MV-4-11 (cell line): ENCODE data around the gene SLC13A1.
"Not testable (repeated sequence)": the region's sequence is repeated elsewhere in the genome, so short reads cannot be mapped to it uniquely, and the experiment has no call there.

Source experiments
- DNase-seq: peaks from one replicate; lab custom pipeline; 2025; lab: John Stamatoyannopoulos, UW

The SLC13A1 gene

GRCh38 chr7:123125231-123125630 is 74.5 kb downstream of the SLC13A1 start:
- DNase-seq: no peak

GRCh38 chr7:123122916-123123315 is 76.9 kb downstream of the SLC13A1 start:
- no peak for DNase-seq

- no peak for DNase-seq
These were observed 79.5 kb downstream of the SLC13A1 start for GRCh38 chr7:123120286-123120685.

DNA sequence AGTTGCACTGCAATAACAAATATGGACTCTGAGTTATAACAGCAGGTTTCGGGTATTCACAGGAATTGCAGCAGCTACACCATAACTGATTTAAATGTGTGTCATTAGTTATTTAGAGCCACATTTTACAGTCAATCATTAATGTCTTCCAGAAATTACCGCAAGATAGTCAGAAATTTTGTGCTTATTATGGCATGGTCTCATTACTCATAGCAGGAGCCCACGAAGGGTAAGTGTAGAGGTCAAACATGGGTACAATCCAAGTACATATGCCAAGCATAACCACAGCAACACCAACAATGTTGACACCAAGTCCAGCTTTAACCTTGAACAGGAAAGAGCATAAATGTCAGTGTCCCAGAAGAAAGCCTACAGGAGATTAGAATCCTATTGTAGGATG is 84.4 kb downstream of the SLC13A1 start:
- DNase-seq: no peak

DNA sequence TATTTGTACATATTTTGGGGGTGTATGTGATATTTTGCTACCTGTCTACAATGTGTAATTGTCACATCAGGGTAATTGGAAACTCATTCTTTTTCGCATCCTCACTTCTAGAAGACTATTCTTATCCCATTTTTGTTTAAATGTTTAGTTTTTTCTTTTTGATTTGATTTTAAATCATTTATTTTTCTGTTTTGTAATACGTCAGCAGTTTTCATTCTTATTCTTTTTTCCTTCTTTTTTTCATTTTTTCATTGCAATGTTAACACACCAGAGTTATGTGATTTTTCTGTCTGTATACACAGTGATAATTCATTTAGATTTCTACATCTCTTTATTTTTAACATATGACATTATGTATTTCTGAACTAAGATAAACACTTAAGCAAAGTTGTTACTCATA is 85.5 kb downstream of the SLC13A1 start:
- DNase-seq: no peak

- no peak for DNase-seq
These were observed 86.9 kb downstream of the SLC13A1 start for GRCh38 chr7:123112833-123113232.

- DNase-seq: no peak
These were observed 100.1 kb downstream of the SLC13A1 start for GRCh38 chr7:123099712-123100111.

- DNase-seq: no peak
These were observed 102.8 kb downstream of the SLC13A1 start for GRCh38 chr7:123096976-123097375.

DNA sequence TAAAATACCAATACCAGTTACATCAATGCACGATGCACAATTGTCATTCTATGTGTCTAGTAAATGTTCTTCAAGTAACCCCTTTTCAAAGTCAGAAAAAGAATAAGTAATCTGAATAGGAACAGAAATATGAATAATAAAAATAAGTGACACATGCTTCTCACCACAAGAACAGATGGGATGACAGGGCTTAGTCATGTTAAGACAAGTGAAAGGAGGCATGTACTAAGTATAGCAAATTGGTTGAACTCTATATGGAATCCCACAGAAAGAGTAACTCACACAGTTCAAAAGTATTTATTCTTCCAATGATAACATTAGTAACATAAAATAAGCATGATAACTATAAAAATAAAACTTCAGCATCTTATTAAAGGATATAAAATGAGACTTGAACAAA is 103.3 kb downstream of the SLC13A1 start:
- no peak for DNase-seq

GRCh38 chr7:123090456-123090855 is 109.3 kb downstream of the SLC13A1 start:
- no peak for DNase-seq

GRCh38 chr7:123086910-123087309 is 112.9 kb downstream of the SLC13A1 start:
- not testable (repeated sequence) for DNase-seq

- not testable (repeated sequence) for DNase-seq
These were observed 114.9 kb downstream of the SLC13A1 start for GRCh38 chr7:123084861-123085260.

- DNase-seq: no peak
These were observed 120.7 kb downstream of the SLC13A1 start for GRCh38 chr7:123079021-123079420.

DNA sequence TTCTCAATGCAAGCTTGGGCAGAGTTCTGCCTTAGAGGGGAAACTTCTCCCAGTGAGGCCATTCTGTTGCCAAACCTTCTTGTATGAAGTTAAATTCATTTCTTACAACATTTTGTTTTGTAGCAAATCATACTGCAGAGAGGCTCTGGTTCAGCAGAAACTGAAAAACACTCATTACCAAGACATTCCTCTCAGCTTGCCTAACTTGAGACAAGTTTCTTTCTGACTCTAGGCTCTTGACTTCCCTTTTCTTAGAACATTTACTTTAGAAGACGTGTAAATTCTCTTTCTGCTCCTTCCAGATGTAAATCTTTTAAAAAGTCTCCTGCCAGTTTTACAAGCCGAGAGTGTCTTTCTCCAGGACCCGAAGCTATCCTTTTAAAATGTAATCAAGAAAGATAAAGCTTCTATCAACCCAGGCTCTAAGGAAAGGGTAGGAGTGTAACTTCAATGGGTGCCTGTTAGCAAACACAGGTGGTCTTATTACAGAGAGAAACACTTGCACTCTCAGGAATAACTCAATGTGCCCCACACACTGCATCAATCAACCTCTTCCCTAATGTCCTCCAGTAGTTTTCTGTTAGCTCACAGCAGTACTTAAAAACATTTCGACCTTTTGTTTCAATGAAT is 123.8 kb downstream of the SLC13A1 start:
- peak; percentile 46 for DNase-seq

GRCh38 chr7:123070702-123071286 is 129.0 kb downstream of the SLC13A1 start:
- DNase-seq: no peak

DNA sequence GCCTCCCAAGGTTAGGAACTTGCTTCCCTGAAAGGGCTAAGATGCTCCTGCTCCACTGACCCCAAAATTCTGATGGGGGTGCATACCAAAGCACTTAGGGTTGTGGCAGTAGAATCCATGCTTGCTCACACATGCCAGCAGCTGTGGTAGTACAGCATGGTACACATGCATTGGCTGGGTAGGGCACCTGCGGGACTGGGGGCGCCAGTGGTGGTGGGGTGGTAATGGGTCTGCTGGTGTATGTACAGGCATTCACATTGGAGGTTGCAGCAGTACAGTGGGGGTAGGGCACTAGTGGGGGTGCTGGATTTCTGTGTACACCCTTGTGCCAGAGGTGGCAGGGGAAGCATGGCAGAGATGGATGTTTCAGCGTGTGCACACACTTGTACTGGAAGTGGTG is 132.0 kb downstream of the SLC13A1 start:
- DNase-seq: no peak
